Gastroesophageal sphincter (tissue), 4 donors: Measurements from ENCODE around the gene BICC1. TPM values are rescaled to one million over a fixed set of nuclear protein-coding genes. Genes with fewer than 3 reads are reported as not detected.

ENCODE experiments used
- ATAC-seq: fragments of 150-250 bp; one replicate; pipeline ENCODE4 v1.9.1; 2016; ENCODE audit warnings: mild to moderate bottlenecking, moderate library complexity
- H3K27ac ChIP-seq, 4 donors: fragments of 200-600 bp; sonication (generic) in 3 of 4; 1 replicate in 3 of 4; 2 replicates in 1 of 4; pipeline ENCODE4 v1.5.1; 2016 to 2019
- H3K27me3 ChIP-seq: fragments of 200-600 bp; sonication (generic); one replicate; pipeline ENCODE4 v1.5.1; 2019
- H3K36me3 ChIP-seq, 2 donors: fragments of 200-600 bp; sonication (generic); one replicate each; pipeline ENCODE4 v1.5.1; 2019; ENCODE audit warnings: control low read depth in 1 of 2
- H3K4me1 ChIP-seq, 3 donors: fragments of 200-600 bp; sonication (generic); 1 replicate in 2 of 3; 2 replicates in 1 of 3; pipeline ENCODE4 v1.5.1; 2016 to 2019; ENCODE audit warnings: control low read depth in 2 of 3
- H3K4me3 ChIP-seq, 2 donors: fragments of 200-600 bp; sonication (generic); one replicate each; pipeline ENCODE4 v1.5.1; 2019; ENCODE audit warnings: mild to moderate bottlenecking in 1 of 2, moderate library complexity in 1 of 2
- H3K9me3 ChIP-seq, 3 donors: fragments of 200-600 bp; sonication (generic); one replicate each; pipeline ENCODE4 v1.5.1; 2017 to 2019; ENCODE audit warnings: control low read depth in 2 of 3
- CTCF ChIP-seq, 4 experiments: fragments of 200-600 bp in 2 of 4; fragments of 450-650 bp in 2 of 4; sonication (generic) in 1 of 4; IDR thresholded peaks; one replicate each; pipeline ENCODE4 v1.5.1; 2017 to 2019; ENCODE audit warnings: antibody characterized with exemption in 4 of 4, mild to moderate bottlenecking in 2 of 4, moderate library complexity in 2 of 4
- EP300 ChIP-seq: sonication (generic); formaldehyde crosslinking; IDR thresholded peaks from one replicate; pipeline ENCODE4 v1.6.1; 2017; ENCODE audit warnings: antibody characterized with exemption, mild to moderate bottlenecking
- POLR2A ChIP-seq, 2 donors: fragments of 450-650 bp; IDR thresholded peaks; one replicate each; pipeline ENCODE4 v1.6.1; 2017; ENCODE audit warnings: antibody characterized with exemption in 2 of 2, mild to moderate bottlenecking in 2 of 2, moderate library complexity in 1 of 2
- POLR2AphosphoS5 ChIP-seq: sonication (generic); formaldehyde crosslinking; IDR thresholded peaks from one replicate; pipeline ENCODE4 v1.6.1; 2017; ENCODE audit warnings: antibody characterized with exemption
- WGBS, 2 donors: methylation state at CpG; one replicate each; pipeline ENCODE4 v1.1.5; 2018; ENCODE audit warnings: low coverage in 1 of 2; 5-methylcytosine and 5-hydroxymethylcytosine counted together
- total RNA-seq, 4 donors: library from RNA; depleted of rRNA; stranded (reverse); fragments of >200 nt; gene quantifications; one replicate each; pipeline ENCODE4 v1.1.0, GENCODE V29; 2016

The BICC1 gene
- total RNA-seq, 4 donors from 2014 or later, result 18.6 to 27.8 (median 22.5) TPM

- no peaks in the 10 kb centered on the region for H3K9me3 ChIP-seq
- peaks cover 4 to 69% (median 10%) of the 10 kb centered on the region in 3 donors for H3K4me1 ChIP-seq
- peak; percentile 22 for ATAC-seq
- peak overlapping the region; percentile 45 to 69 (median 60) for H3K27ac ChIP-seq
- TF ChIP-seq POLR2AphosphoS5 (no peak), CTCF (IDR thresholded peaks at IDR 0.05) (no peak), POLR2A (IDR thresholded peaks at IDR 0.05) (no peak), EP300 (no peak)
- no peaks in the 10 kb centered on the region for H3K27me3 ChIP-seq
- 36 to 40% methylated on average over 3 of the region's 3 CpGs for WGBS, 2 donors
- H3K36me3 ChIP-seq, result no peaks in the 10 kb centered on the region
- no peak overlapping the region for H3K4me3 ChIP-seq
Observed at GRCh38 chr10:58642283-58642682, 129.6 kb downstream of the BICC1 start.

- peak; percentile 28 for ATAC-seq
- 35 to 49% methylated on average over 3 to 4 of the region's 4 CpGs for WGBS, 2 donors
Observed at GRCh38 chr10:58642916-58643428, 130.3 kb downstream of the BICC1 start.

GRCh38 chr10:58644311-58644710 is 131.6 kb downstream of the BICC1 start:
- ATAC-seq, result no peak
- H3K27me3 ChIP-seq, result no peaks in the 10 kb centered on the region
- peaks cover 4 to 75% (median 18%) of the 10 kb centered on the region in 3 donors for H3K4me1 ChIP-seq
- H3K9me3 ChIP-seq, result no peaks in the 10 kb centered on the region
- H3K36me3 ChIP-seq, result no peaks in the 10 kb centered on the region
- H3K27ac ChIP-seq, result peak overlapping the region in 3 of 4 donors; percentile 38 to 69 (median 66)
- 74 to 86% methylated on average over 7 to 8 of the region's 8 CpGs for WGBS, 2 donors
- TF ChIP-seq POLR2AphosphoS5 (no peak), POLR2A (IDR thresholded peaks at IDR 0.05) (no peak), EP300 (no peak), CTCF (IDR thresholded peaks at IDR 0.05) (no peak)
- no peak overlapping the region for H3K4me3 ChIP-seq

More at GRCh38 chr10:58642916-58643428, 130.3 kb downstream of the BICC1 start:
- Histone ChIP-seq H3K27ac (peak overlapping the region; percentile 6 to 69 (median 52)), H3K9me3 (no peaks in the 10 kb centered on the region), H3K36me3 (no peaks in the 10 kb centered on the region), H3K4me1 (peaks cover 4 to 70% (median 13%) of the 10 kb centered on the region in 3 donors), H3K27me3 (no peaks in the 10 kb centered on the region), H3K4me3 (no peak overlapping the region)
- TF ChIP-seq EP300 (no peak), CTCF (IDR thresholded peaks at IDR 0.05) (no peak), POLR2AphosphoS5 (no peak), POLR2A (IDR thresholded peaks at IDR 0.05) (no peak)

GRCh38 chr10:58645416-58646146 is 132.9 kb downstream of the BICC1 start:
- H3K27ac ChIP-seq, result peak overlapping the region; percentile 64 to 73 (median 70)
- WGBS, 2 donors, result 9 to 42% methylated on average over 7 to 8 of the region's 8 CpGs

More at GRCh38 chr10:58645416-58646146, 132.9 kb downstream of the BICC1 start:
- Histone ChIP-seq H3K36me3 (no peaks in the 10 kb centered on the region), H3K4me3 (no peak overlapping the region), H3K4me1 (peaks cover 4 to 87% (median 22%) of the 10 kb centered on the region in 3 donors), H3K9me3 (no peaks in the 10 kb centered on the region), H3K27me3 (no peaks in the 10 kb centered on the region)
- no peak for TF ChIP-seq EP300
- TF ChIP-seq POLR2A (IDR thresholded peaks at IDR 0.05), result no peak
- no peak for TF ChIP-seq CTCF (IDR thresholded peaks at IDR 0.05)
- TF ChIP-seq POLR2AphosphoS5, result no peak
- no peak for ATAC-seq
